ENCODE results near the gene FAXDC2.

DNA sequence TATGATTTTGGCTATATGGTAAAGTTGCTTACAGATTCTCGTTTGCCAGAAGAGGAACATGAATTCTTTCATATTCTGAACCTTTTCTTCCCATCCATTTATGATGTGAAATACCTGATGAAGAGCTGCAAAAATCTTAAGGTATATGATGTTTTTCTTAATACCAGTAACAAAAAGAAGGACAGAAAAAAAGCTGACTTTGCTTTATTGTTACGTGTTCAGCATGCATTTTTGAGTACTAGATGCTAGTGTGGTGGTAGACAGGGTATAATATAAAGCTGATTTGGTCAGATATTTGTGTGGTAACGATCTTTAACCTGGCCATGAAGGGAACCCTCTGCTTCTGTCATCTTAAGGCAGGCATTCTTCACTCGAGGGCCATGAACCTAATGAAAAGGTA lies 21.3 kb upstream of the FAXDC2 start:
- TF ChIP-seq, protein P1, sequence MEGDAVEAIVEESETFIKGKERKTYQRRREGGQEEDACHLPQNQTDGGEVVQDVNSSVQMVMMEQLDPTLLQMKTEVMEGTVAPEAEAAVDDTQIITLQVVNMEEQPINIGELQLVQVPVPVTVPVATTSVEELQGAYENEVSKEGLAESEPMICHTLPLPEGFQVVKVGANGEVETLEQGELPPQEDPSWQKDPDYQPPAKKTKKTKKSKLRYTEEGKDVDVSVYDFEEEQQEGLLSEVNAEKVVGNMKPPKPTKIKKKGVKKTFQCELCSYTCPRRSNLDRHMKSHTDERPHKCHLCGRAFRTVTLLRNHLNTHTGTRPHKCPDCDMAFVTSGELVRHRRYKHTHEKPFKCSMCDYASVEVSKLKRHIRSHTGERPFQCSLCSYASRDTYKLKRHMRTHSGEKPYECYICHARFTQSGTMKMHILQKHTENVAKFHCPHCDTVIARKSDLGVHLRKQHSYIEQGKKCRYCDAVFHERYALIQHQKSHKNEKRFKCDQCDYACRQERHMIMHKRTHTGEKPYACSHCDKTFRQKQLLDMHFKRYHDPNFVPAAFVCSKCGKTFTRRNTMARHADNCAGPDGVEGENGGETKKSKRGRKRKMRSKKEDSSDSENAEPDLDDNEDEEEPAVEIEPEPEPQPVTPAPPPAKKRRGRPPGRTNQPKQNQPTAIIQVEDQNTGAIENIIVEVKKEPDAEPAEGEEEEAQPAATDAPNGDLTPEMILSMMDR (IDR thresholded peaks at IDR 0.05; ENCODE audit: low read depth, low read length), result no peak
- TF ChIP-seq EZH2phosphoT487 (IDR thresholded peaks at IDR 0.05; ENCODE audit: low read depth), result no peak
